ENCODE data around the gene IDH3G.
"Not testable (repeated sequence)": the region's sequence is repeated elsewhere in the genome, so short reads cannot be mapped to it uniquely, and the experiment has no call there.

GRCh38 chrX:153743468-153744209 lies 50.5 kb downstream of the IDH3G start:
- not testable (repeated sequence) for TF ChIP-seq CTCF (conservative IDR thresholded peaks at IDR 0.05; ENCODE audit: low read length); EZH2phosphoT487 (IDR thresholded peaks at IDR 0.05; ENCODE audit: borderline replicate concordance, low read depth, low read length)
